Measurements from ENCODE around the gene MPI. TPM values are rescaled to one million over a fixed set of nuclear protein-coding genes. Genes with fewer than 3 reads are reported as not detected.
"Not testable (repeated sequence)": the region's sequence is repeated elsewhere in the genome, so short reads cannot be mapped to it uniquely, and the experiment has no call there.

MPI gene
- total and polyA plus RNA-seq, 4 donors, result 16.1 to 38.4 (median 31.9) TPM

DNA sequence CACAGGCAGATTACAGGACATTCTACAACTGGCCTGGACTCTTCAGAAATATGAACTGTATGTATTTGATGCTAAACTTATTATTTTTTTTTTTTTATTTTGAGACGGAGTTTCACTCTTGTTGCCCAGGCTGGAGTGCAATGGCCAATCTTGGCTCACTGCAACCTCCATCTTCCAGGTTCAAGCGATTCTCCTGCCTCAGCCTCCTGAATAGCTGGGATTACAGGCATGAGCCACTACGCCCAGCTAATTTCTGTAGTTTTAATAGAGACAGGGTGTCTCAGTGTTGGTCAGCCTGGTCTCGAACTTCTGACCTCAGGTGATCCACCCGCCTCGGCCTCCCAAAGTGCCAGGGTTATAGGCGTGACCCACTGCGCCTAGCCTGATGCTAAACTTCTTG, 24.0 kb downstream of the MPI start:
- not testable (repeated sequence) for H3K27ac ChIP-seq (ENCODE audit: low read depth in 1 of 2, low read length in 2 of 2); H3K9me3 ChIP-seq (ENCODE audit: control insufficient read depth in 4 of 4, low read length in 3 of 4); H3K4me3 ChIP-seq (ENCODE audit: low read depth in 1 of 3, low read length in 3 of 3); H3K9ac ChIP-seq (ENCODE audit: low read depth in 1 of 2, low read length in 2 of 2); H3K27me3 ChIP-seq (ENCODE audit: control insufficient read depth in 4 of 4, insufficient read depth in 4 of 4, low read length in 3 of 4); DNase-seq (ENCODE audit: low spot score); H3K4me1 ChIP-seq (ENCODE audit: control insufficient read depth in 4 of 4, insufficient read depth in 4 of 4, low read length in 3 of 4)
- 97% methylated on average over 8 of the region's 8 CpGs for WGBS
- peaks cover 16 to 37% (median 26%) of the 10 kb centered on the region in 4 donors for H3K36me3 ChIP-seq (ENCODE audit: control insufficient read depth in 4 of 4, insufficient read depth in 3 of 4, low read depth in 1 of 4, low read length in 3 of 4)

DNA sequence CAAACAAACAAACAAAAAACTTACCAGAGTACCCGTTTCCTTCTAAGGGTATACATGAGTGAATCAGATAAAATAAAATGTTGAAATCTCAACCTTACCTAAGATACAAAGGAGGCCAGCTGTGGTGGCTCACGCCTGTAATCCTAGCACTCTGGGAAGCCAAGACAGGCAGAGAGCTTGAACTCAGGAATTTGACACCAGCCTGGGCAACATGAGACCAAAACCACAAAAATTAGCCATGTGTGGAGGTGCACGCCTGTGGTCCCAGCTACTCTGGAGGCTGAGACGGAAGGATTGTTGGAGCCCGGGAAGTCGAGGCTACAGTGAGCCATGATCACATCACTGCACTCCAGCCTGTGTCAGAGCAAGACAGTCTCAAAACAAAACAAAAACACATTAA, 27.8 kb downstream of the MPI start:
- TF ChIP-seq NR2F2 (IDR thresholded peaks at IDR 0.05), result no peak
- TF ChIP-seq, protein P1, sequence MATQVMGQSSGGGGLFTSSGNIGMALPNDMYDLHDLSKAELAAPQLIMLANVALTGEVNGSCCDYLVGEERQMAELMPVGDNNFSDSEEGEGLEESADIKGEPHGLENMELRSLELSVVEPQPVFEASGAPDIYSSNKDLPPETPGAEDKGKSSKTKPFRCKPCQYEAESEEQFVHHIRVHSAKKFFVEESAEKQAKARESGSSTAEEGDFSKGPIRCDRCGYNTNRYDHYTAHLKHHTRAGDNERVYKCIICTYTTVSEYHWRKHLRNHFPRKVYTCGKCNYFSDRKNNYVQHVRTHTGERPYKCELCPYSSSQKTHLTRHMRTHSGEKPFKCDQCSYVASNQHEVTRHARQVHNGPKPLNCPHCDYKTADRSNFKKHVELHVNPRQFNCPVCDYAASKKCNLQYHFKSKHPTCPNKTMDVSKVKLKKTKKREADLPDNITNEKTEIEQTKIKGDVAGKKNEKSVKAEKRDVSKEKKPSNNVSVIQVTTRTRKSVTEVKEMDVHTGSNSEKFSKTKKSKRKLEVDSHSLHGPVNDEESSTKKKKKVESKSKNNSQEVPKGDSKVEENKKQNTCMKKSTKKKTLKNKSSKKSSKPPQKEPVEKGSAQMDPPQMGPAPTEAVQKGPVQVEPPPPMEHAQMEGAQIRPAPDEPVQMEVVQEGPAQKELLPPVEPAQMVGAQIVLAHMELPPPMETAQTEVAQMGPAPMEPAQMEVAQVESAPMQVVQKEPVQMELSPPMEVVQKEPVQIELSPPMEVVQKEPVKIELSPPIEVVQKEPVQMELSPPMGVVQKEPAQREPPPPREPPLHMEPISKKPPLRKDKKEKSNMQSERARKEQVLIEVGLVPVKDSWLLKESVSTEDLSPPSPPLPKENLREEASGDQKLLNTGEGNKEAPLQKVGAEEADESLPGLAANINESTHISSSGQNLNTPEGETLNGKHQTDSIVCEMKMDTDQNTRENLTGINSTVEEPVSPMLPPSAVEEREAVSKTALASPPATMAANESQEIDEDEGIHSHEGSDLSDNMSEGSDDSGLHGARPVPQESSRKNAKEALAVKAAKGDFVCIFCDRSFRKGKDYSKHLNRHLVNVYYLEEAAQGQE (IDR thresholded peaks at IDR 0.05), result no peak
- no peak for TF ChIP-seq CTCF (IDR thresholded peaks at IDR 0.05; ENCODE audit: low read depth, low read length, missing input control)
- TF ChIP-seq RAD21 (IDR thresholded peaks at IDR 0.05), result no peak
- TF ChIP-seq, protein P2, sequence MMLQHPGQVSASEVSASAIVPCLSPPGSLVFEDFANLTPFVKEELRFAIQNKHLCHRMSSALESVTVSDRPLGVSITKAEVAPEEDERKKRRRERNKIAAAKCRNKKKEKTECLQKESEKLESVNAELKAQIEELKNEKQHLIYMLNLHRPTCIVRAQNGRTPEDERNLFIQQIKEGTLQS (IDR thresholded peaks at IDR 0.05), result no peak
- TF ChIP-seq SP1 (IDR thresholded peaks at IDR 0.05), result no peak
- TF ChIP-seq HNF4G (IDR thresholded peaks at IDR 0.05), result no peak
- TF ChIP-seq, protein P3, sequence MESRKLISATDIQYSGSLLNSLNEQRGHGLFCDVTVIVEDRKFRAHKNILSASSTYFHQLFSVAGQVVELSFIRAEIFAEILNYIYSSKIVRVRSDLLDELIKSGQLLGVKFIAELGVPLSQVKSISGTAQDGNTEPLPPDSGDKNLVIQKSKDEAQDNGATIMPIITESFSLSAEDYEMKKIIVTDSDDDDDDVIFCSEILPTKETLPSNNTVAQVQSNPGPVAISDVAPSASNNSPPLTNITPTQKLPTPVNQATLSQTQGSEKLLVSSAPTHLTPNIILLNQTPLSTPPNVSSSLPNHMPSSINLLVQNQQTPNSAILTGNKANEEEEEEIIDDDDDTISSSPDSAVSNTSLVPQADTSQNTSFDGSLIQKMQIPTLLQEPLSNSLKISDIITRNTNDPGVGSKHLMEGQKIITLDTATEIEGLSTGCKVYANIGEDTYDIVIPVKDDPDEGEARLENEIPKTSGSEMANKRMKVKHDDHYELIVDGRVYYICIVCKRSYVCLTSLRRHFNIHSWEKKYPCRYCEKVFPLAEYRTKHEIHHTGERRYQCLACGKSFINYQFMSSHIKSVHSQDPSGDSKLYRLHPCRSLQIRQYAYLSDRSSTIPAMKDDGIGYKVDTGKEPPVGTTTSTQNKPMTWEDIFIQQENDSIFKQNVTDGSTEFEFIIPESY (IDR thresholded peaks at IDR 0.05), result no peak
- TF ChIP-seq EGR1 (IDR thresholded peaks at IDR 0.05; ENCODE audit: low read depth in 2 of 2), result no peak
- no peak for TF ChIP-seq FOXA2 (IDR thresholded peaks at IDR 0.05)
- TF ChIP-seq YY1 (IDR thresholded peaks at IDR 0.05), result no peak
- no peak for TF ChIP-seq RXRA (IDR thresholded peaks at IDR 0.05)
- TF ChIP-seq FOXA1 (IDR thresholded peaks at IDR 0.05), result no peak
- TF ChIP-seq GABPA (IDR thresholded peaks at IDR 0.05 in 1 of 2, conservative IDR thresholded peaks at IDR 0.05 in 1 of 2), result no peak
- TF ChIP-seq MAX (IDR thresholded peaks at IDR 0.05), result no peak
- TF ChIP-seq TAF1 (conservative IDR thresholded peaks at IDR 0.05), result no peak
- TF ChIP-seq JUND (IDR thresholded peaks at IDR 0.05), result no peak
- no peak for TF ChIP-seq HNF4A (conservative IDR thresholded peaks at IDR 0.05)
- H3K9me3 ChIP-seq (ENCODE audit: control insufficient read depth in 4 of 4, low read length in 3 of 4), result no peaks in the 10 kb centered on the region
- H3K4me1 ChIP-seq (ENCODE audit: control insufficient read depth in 4 of 4, insufficient read depth in 4 of 4, low read length in 3 of 4), result no peaks in the 10 kb centered on the region
- no peaks in the 10 kb centered on the region for H3K27me3 ChIP-seq (ENCODE audit: control insufficient read depth in 4 of 4, insufficient read depth in 4 of 4, low read length in 3 of 4)
- H3K9ac ChIP-seq (ENCODE audit: low read depth in 1 of 2, low read length in 2 of 2), result no peak overlapping the region
- H3K27ac ChIP-seq (ENCODE audit: low read depth in 1 of 2, low read length in 2 of 2), result no peak overlapping the region
- no peak overlapping the region for H3K4me3 ChIP-seq (ENCODE audit: low read depth in 1 of 3, low read length in 3 of 3)
- WGBS, result 95% methylated on average over 6 of the region's 6 CpGs
- no peak for DNase-seq (ENCODE audit: low spot score)
- peaks cover 17 to 66% (median 46%) of the 10 kb centered on the region in 4 donors for H3K36me3 ChIP-seq (ENCODE audit: control insufficient read depth in 4 of 4, insufficient read depth in 3 of 4, low read depth in 1 of 4, low read length in 3 of 4)

Data from liver (tissue), 9 donors.